Trophoblast cell (in vitro differentiated cells and primary cell): ENCODE results near the gene DMP1.

Experiments used
- DNase-seq, 2 donors: peaks; one replicate each; pipeline ENCODE4 v3.0.0-alpha.2; 2016
- H2AFZ ChIP-seq: 2 replicates; pipeline ENCODE4 v1.6.1; 2013; ENCODE audit warnings: low read length, moderate library complexity, mild to moderate bottlenecking; ENCODE audit not compliant: insufficient read depth, poor library complexity
- H2AK5ac ChIP-seq: 2 replicates; pipeline ENCODE4 v1.6.1; 2013; ENCODE audit warnings: mild to moderate bottlenecking, low read length
- H2BK120ac ChIP-seq: 2 replicates; pipeline ENCODE4 v1.6.1; 2013; ENCODE audit warnings: low read length, mild to moderate bottlenecking, moderate library complexity; ENCODE audit not compliant: insufficient read depth, poor library complexity
- H2BK12ac ChIP-seq: 2 replicates; pipeline ENCODE4 v1.6.1; 2013; ENCODE audit warnings: mild to moderate bottlenecking, low read length, moderate library complexity
- H2BK5ac ChIP-seq: 2 replicates; pipeline ENCODE4 v1.6.1; 2013; ENCODE audit warnings: low read length, low read depth, moderate library complexity, mild to moderate bottlenecking; ENCODE audit not compliant: poor library complexity
- H3K14ac ChIP-seq: 2 replicates; pipeline ENCODE4 v1.6.1; 2013; ENCODE audit warnings: mild to moderate bottlenecking, low read length
- H3K18ac ChIP-seq: 2 replicates; pipeline ENCODE4 v1.6.1; 2013; ENCODE audit warnings: mild to moderate bottlenecking, low read length
- H3K23ac ChIP-seq: 2 replicates; pipeline ENCODE4 v1.6.1; 2013; ENCODE audit warnings: low read length
- H3K27ac ChIP-seq: 2 replicates; pipeline ENCODE4 v1.5.1; 2013; ENCODE audit warnings: low read depth, mild to moderate bottlenecking, inconsistent platforms, low read length, moderate library complexity
- H3K27me3 ChIP-seq: 2 replicates; pipeline ENCODE4 v1.6.1; 2013; ENCODE audit warnings: inconsistent platforms, mild to moderate bottlenecking, low read length, moderate library complexity; ENCODE audit not compliant: insufficient read depth
- H3K36me3 ChIP-seq, 2 experiments: 1 replicate in 1 of 2; 2 replicates in 1 of 2; pipeline ENCODE4 v1.6.1; 2013; ENCODE audit warnings: low read length in 2 of 2, mild to moderate bottlenecking in 2 of 2, moderate library complexity in 1 of 2; ENCODE audit not compliant: insufficient read depth in 2 of 2, control insufficient read depth in 1 of 2
- H3K4ac ChIP-seq: 2 replicates; pipeline ENCODE4 v1.6.1; 2013; ENCODE audit warnings: low read depth, mild to moderate bottlenecking, low read length, moderate library complexity
- H3K4me1 ChIP-seq, 2 experiments: 1 replicate in 1 of 2; 2 replicates in 1 of 2; pipeline ENCODE4 v1.6.1; 2013; ENCODE audit warnings: low read length in 2 of 2, mild to moderate bottlenecking in 2 of 2, moderate library complexity in 1 of 2; ENCODE audit not compliant: insufficient read depth in 2 of 2, control insufficient read depth in 1 of 2
- H3K4me2 ChIP-seq: 2 replicates; pipeline ENCODE4 v1.6.1; 2013; ENCODE audit warnings: inconsistent platforms, mild to moderate bottlenecking, low read length, moderate library complexity
- H3K4me3 ChIP-seq: 2 replicates; pipeline ENCODE4 v1.5.1; 2013; ENCODE audit warnings: mild to moderate bottlenecking, low read depth, low read length, inconsistent platforms
- H3K79me1 ChIP-seq: one replicate; pipeline ENCODE4 v1.6.1; 2013; ENCODE audit warnings: low read length
- H3K79me2 ChIP-seq: 2 replicates; pipeline ENCODE4 v1.6.1; 2013; ENCODE audit warnings: low read length, mild to moderate bottlenecking; ENCODE audit not compliant: control insufficient read depth, insufficient read depth, poor library complexity
- H3K9ac ChIP-seq: 2 replicates; pipeline ENCODE4 v1.6.1; 2013; ENCODE audit warnings: mild to moderate bottlenecking, low read length
- H3K9me3 ChIP-seq: 2 replicates; pipeline ENCODE4 v1.6.1; 2013; ENCODE audit warnings: low read depth, mild to moderate bottlenecking, control low read depth, inconsistent platforms, low read length; ENCODE audit not compliant: insufficient read depth
- H4K12ac ChIP-seq: 2 replicates; pipeline ENCODE4 v1.6.1; 2013; ENCODE audit warnings: low read depth, mild to moderate bottlenecking, low read length, moderate library complexity
- H4K8ac ChIP-seq: 2 replicates; pipeline ENCODE4 v1.6.1; 2013; ENCODE audit warnings: low read depth, mild to moderate bottlenecking, low read length, moderate library complexity
- H4K91ac ChIP-seq: one replicate; pipeline ENCODE4 v1.6.1; 2013; ENCODE audit warnings: low read depth, mild to moderate bottlenecking, low read length, moderate library complexity
- WGBS: extraction: QIAGEN DNeasy Blood & Tissue Kit; methylation state at CpG from one replicate; pipeline ENCODE4 v1.1.7; 2013; ENCODE audit warnings: missing lambda C conversion rate; ENCODE audit not compliant: insufficient read length, insufficient coverage; ENCODE audit errors: extremely low coverage; 5-methylcytosine and 5-hydroxymethylcytosine counted together

Gene DMP1

DNA sequence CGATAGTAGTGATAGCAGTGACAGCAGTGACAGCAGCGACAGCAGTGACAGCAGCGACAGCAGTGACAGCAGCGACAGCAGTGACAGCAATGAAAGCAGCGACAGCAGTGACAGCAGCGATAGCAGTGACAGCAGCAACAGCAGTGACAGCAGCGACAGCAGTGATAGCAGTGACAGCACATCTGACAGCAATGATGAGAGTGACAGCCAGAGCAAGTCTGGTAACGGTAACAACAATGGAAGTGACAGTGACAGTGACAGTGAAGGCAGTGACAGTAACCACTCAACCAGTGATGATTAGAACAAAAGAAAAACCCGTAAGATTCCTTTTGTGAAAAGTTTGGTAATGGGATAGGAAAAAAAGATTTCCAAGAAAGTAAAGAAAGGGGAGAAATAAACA is 33.8 kb upstream of the DMP1 start:
- Histone ChIP-seq H2AK5ac (no peak overlapping the region), H3K14ac (no peak overlapping the region), H3K4me1 (no peaks in the 10 kb centered on the region), H3K4me2 (no peak overlapping the region), H2AFZ (no peak overlapping the region), H3K36me3 (no peaks in the 10 kb centered on the region), H3K27me3 (no peaks in the 10 kb centered on the region), H4K12ac (no peak overlapping the region), H4K91ac (no peak overlapping the region), H3K23ac (no peak overlapping the region), H2BK12ac (no peak overlapping the region), H2BK120ac (no peak overlapping the region), H3K18ac (no peak overlapping the region), H3K79me2 (no peaks in the 10 kb centered on the region), H3K4me3 (no peak overlapping the region), H3K4ac (no peak overlapping the region), H4K8ac (no peak overlapping the region), H2BK5ac (no peak overlapping the region), H3K9me3 (peaks cover 14% of the 10 kb centered on the region), H3K27ac (no peak overlapping the region), H3K9ac (no peak overlapping the region), H3K79me1 (no peaks in the 10 kb centered on the region)
- WGBS: no CpG with 5 or more reads among the region's 9 CpGs
- no peak for DNase-seq

DNA sequence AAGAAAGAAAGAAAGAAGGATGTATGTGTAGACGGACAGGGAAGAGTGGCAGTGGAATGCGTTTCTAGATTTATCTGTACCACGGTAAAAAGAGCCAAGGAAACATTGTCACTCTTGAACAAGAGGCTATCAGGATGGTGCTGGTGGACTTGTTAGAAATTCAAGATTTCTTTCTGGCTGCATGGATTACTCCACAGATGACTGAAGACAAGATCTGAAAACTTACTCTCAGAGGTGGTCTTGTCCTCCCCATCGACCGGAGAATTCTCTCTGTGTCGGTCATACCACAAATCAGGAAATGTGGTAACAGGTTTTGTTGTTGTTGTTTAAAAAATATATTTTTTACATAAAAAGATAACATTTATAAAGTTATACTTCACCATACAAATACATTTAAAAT is 30.0 kb upstream of the DMP1 start:
- H2BK12ac ChIP-seq: no peak overlapping the region
- H2BK120ac ChIP-seq: no peak overlapping the region
- no peak overlapping the region for H4K8ac ChIP-seq
- no peak overlapping the region for H3K4me2 ChIP-seq
- WGBS: no CpG with 5 or more reads among the region's 6 CpGs
- no peak for DNase-seq
- H3K9me3 ChIP-seq: peaks cover 6% of the 10 kb centered on the region
- no peaks in the 10 kb centered on the region for H3K4me1 ChIP-seq
- H3K27me3 ChIP-seq: no peaks in the 10 kb centered on the region
- no peak overlapping the region for H2BK5ac ChIP-seq
- no peaks in the 10 kb centered on the region for H3K79me1 ChIP-seq
- H4K91ac ChIP-seq: no peak overlapping the region
- no peak overlapping the region for H3K4ac ChIP-seq
- no peak overlapping the region for H4K12ac ChIP-seq
- H3K79me2 ChIP-seq: no peaks in the 10 kb centered on the region
- no peak overlapping the region for H3K23ac ChIP-seq
- H2AFZ ChIP-seq: no peak overlapping the region
- no peaks in the 10 kb centered on the region for H3K36me3 ChIP-seq
- no peak overlapping the region for H3K27ac ChIP-seq
- no peak overlapping the region for H3K18ac ChIP-seq
- H3K9ac ChIP-seq: no peak overlapping the region
- H2AK5ac ChIP-seq: no peak overlapping the region
- no peak overlapping the region for H3K14ac ChIP-seq
- H3K4me3 ChIP-seq: no peak overlapping the region

DNA sequence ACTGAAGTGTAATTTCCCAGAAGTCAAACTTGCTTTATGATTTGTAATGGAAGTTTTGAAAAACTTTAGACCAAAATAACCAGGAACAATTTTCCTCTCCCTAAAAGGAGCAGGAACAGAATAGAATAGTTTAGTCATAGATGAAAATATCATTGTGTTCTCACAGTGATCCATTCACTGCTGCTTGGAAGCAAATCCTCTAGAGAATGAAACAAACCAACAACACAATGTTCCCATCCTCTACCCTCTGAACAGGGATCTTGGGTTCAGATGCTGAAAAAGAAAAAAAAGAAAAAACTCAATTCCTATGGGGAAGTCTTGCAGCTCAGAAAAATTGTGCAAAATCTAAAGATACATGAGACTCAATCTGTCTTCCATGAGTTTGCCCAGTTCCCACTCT is 29.6 kb upstream of the DMP1 start:
- no peak overlapping the region for H2BK5ac ChIP-seq
- H3K9me3 ChIP-seq: peaks cover 2% of the 10 kb centered on the region
- no peaks in the 10 kb centered on the region for H3K36me3 ChIP-seq
- H3K9ac ChIP-seq: no peak overlapping the region
- H3K79me2 ChIP-seq: no peaks in the 10 kb centered on the region
- no peak overlapping the region for H2AFZ ChIP-seq
- H3K23ac ChIP-seq: no peak overlapping the region
- H3K4me2 ChIP-seq: no peak overlapping the region
- no peaks in the 10 kb centered on the region for H3K27me3 ChIP-seq
- H4K91ac ChIP-seq: no peak overlapping the region
- H3K4me3 ChIP-seq: no peak overlapping the region
- H3K18ac ChIP-seq: no peak overlapping the region
- H3K14ac ChIP-seq: no peak overlapping the region
- no peak overlapping the region for H2BK12ac ChIP-seq
- H3K4me1 ChIP-seq: no peaks in the 10 kb centered on the region
- H2AK5ac ChIP-seq: no peak overlapping the region
- H3K79me1 ChIP-seq: no peaks in the 10 kb centered on the region
- H4K12ac ChIP-seq: no peak overlapping the region
- no peak overlapping the region for H3K27ac ChIP-seq
- H2BK120ac ChIP-seq: no peak overlapping the region
- no peak overlapping the region for H3K4ac ChIP-seq
- no peak overlapping the region for H4K8ac ChIP-seq
- DNase-seq: no peak

DNA sequence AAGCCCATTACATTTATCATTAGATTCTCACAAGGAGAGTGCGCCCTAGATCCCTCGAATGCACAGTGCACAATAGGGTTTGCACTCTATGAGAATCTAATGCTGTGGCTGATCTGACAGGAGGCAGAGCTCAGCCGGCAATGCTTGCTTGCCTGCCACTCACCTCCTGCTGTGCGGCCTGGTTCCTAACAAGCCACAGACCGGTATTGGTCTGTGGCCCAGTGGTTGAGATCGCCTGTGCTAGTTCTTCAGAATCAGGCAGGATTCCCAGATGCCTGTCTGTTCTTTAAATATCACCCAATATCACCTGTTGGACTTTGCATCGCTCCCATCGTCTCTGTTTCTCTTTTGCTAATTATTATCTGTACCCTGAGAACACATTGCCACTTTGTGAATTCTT is 27.8 kb upstream of the DMP1 start:
- Histone ChIP-seq H3K4ac (no peak overlapping the region), H2AFZ (no peak overlapping the region), H4K91ac (no peak overlapping the region), H3K36me3 (no peaks in the 10 kb centered on the region), H3K18ac (no peak overlapping the region), H3K4me2 (no peak overlapping the region), H2BK120ac (no peak overlapping the region), H3K4me1 (no peaks in the 10 kb centered on the region), H3K23ac (no peak overlapping the region), H3K79me1 (no peaks in the 10 kb centered on the region), H3K9ac (no peak overlapping the region), H3K14ac (no peak overlapping the region), H3K27ac (no peak overlapping the region), H3K27me3 (no peaks in the 10 kb centered on the region), H2AK5ac (no peak overlapping the region), H3K79me2 (no peaks in the 10 kb centered on the region), H2BK12ac (no peak overlapping the region), H3K9me3 (no peaks in the 10 kb centered on the region), H4K8ac (no peak overlapping the region), H3K4me3 (no peak overlapping the region), H4K12ac (no peak overlapping the region), H2BK5ac (no peak overlapping the region)
- no CpG with 5 or more reads among the region's 8 CpGs for WGBS
- DNase-seq: no peak

DNA sequence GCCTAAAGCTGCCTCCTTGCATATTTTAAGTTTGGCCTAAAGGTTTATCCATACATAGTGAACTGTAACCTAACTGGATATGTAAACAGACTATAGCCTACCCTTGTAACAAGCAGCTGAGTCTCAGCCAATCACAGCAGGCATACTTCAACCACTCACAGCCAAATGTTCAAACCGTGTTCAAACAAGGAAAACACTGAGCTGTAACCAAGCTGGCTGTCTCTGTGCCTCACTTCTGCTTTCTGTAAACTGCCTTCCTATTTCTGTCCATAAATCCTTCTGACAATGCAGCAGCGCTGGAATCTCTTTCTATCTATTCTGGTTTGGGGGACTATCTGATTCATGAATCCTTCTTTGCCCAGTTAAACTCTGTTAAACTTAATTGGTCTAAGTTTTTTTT is 25.4 kb upstream of the DMP1 start:
- no peak overlapping the region for H3K14ac ChIP-seq
- no CpG with 5 or more reads among the region's 2 CpGs for WGBS

More for the DNA sequence above, 25.4 kb upstream of the DMP1 start:
- H3K23ac ChIP-seq: no peak overlapping the region
- H2BK5ac ChIP-seq: no peak overlapping the region
- H4K91ac ChIP-seq: no peak overlapping the region
- H3K79me1 ChIP-seq: no peaks in the 10 kb centered on the region
- no peak overlapping the region for H4K12ac ChIP-seq
- no peak overlapping the region for H2AK5ac ChIP-seq
- no peak overlapping the region for H3K4ac ChIP-seq
- H3K4me3 ChIP-seq: no peak overlapping the region
- no peaks in the 10 kb centered on the region for H3K36me3 ChIP-seq
- H3K27me3 ChIP-seq: no peaks in the 10 kb centered on the region
- no peak for DNase-seq
- H2BK12ac ChIP-seq: no peak overlapping the region
- H4K8ac ChIP-seq: no peak overlapping the region
- H3K79me2 ChIP-seq: no peaks in the 10 kb centered on the region
- H3K9me3 ChIP-seq: no peaks in the 10 kb centered on the region
- H3K18ac ChIP-seq: no peak overlapping the region
- no peaks in the 10 kb centered on the region for H3K4me1 ChIP-seq
- H3K27ac ChIP-seq: no peak overlapping the region
- H2AFZ ChIP-seq: no peak overlapping the region
- no peak overlapping the region for H2BK120ac ChIP-seq
- H3K9ac ChIP-seq: no peak overlapping the region
- no peak overlapping the region for H3K4me2 ChIP-seq
